IPS-18c (cell line): ENCODE results near the gene ARHGEF37.

Source experiments
- H3K4me3 ChIP-seq: 2 replicates; pipeline ENCODE4 v1.7.0; 2013; ENCODE audit warnings: low read depth, mild to moderate bottlenecking, low read length, moderate library complexity; ENCODE audit not compliant: insufficient read depth
- H3K9me3 ChIP-seq: one replicate; pipeline ENCODE4 v1.6.1; 2013; ENCODE audit warnings: mild to moderate bottlenecking, low read length, moderate library complexity; ENCODE audit not compliant: control insufficient read depth, insufficient read depth

Gene ARHGEF37

DNA sequence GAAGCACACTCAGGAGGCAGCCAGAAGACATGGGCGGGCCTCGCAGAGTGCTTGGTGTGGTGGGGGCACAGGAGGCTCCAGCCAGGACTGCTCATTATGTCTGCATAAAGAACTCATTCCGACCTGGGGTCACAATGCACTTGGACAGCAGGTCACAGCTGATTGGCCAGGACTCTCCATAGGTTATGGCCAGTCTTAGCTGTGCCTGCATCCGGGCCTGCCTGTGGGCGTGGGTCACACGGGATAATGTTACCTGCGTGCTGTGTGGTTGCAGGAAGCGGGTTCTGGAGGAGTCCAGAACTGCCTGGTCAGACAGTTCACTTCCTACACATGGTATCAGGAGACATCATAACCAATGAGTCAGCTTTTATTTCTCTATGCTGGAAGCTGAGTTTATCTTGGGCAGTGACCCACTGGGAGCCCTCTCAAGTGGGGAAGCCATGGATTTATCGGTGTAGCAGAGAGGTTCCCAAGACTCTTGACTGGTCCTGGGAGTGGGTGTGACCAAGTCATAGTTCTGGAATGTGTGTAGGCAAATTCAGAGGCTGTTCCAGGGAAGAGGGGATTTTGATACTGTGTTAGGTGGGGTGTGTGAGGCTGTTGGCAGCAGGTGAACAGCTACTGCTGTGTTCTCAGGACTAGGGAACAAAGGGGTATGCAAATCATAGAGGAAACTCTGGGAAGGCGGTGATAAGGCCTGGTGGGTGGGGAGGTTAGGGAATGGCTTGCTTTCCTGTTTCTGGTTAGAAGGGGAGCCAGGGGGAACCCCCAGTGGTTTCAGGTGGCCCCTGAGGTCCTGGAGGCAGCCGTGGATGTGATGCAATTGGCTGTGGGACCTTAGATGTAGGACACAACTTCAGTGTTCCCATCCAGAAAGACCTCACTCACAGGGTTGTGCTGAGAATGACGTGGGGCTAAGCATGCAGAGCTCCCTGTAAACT is 51.3 kb downstream of the ARHGEF37 start:
- no peak overlapping the region for H3K4me3 ChIP-seq
- no peaks in the 10 kb centered on the region for H3K9me3 ChIP-seq

DNA sequence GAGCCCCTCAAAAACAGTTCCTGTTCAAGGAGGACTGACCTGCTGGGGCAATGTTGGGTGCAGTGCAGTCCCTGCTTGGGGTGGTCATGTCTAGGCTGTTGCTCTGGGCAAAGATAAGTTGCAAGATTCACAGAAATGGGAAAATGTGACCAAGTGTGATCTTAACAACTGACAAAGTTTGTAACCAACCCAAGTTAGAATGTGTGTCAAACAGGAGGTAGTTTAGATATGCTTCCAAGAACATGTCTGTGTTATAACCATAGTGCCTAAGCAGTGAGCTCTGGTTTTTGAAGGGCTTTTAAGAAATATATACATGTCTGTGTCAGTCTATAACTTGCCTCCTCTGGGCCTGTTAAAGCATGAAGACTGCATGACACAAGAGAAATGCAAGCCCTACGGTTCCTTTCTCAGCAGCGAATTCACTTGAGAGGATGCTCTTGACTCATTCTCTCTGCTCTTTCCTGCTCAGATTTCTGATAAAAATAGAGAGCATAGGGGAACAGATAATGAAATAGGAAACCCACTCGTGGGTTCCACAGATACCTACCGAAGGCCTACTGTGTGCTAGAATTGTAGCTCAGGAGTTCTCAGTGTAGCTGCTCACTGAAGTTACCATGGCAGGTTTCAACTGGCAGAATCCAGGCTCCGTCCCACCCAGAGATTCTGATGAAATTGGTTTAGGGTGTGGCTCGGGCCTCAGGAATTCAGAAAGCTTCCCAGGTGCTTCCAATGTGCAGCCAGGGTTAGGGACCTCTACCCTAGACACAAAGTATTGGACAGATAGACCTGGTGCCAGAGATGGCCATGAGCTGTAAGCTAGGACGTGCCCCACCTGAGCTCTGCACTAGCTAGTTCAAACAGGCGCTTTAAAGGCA is 52.4 kb downstream of the ARHGEF37 start:
- H3K4me3 ChIP-seq = no peak overlapping the region
- H3K9me3 ChIP-seq = no peaks in the 10 kb centered on the region

DNA sequence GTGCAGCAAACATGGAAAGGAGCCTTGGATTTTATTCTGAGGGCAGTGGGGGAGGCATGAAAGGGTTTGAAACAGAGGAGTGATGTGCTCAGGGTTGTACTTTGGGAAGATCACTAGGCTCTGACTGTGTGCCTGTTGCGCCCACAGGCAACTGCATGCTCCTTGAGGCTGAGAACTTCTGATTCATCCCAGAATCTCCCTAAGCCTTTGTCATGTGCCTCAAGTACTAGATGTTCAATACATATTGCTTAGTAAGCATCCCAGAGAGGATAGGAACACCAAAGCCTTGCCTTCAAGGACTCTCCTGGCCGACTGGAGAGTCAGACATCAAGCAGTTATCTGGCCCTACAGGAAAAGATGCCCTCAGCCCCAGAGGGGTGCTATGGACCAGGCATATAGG is 54.1 kb downstream of the ARHGEF37 start:
- Histone ChIP-seq H3K9me3 (no peaks in the 10 kb centered on the region), H3K4me3 (no peak overlapping the region)

DNA sequence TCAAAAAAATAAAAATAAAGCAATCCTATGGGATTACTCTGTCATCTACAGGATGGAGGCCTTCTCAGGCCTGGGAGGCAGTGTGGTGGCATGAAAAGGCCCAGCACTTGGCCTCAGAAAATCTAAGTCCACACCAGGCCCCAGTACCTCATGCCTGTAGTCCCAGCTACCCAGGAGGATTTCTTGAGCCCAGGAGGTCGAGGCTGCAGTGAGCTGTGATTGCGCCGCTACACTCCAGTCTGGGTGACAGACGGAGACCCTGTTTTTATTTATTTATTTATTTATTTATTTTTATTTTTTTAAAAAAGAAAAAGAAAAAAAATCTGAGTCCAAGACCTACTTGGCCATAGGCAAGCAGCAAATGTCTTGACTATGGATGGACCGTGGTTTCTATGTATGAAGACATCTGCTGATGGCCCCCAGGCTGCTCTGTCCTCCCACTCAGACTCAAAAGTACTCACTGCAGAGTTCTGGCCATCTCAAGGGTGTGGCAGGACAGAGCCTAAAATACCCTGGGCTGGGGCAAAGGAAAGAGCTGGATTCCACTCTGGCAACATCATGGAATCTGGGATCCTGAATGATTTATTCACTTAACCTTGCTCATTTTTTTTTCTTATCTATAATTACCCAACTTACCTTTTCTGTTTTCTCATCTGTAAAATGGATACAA is 55.0 kb downstream of the ARHGEF37 start:
- no peaks in the 10 kb centered on the region for H3K9me3 ChIP-seq

DNA sequence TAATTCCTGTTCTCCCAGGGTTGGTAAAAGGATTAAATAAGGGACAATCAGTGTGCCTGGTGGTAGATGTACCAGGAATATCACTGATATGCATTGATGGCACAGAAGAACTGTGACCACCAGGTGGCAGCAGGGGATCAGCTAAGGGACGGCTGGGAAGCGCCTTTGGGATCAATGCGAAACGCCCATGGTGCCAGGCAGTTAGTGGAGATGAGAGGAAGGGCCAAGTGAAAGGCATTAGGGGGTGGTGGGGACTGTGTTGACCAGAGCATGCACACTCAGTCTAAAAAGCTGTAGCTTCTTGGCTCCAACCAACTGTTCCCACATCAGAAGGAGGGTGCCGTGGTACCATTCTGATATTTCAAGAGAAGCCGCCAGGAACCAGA is 55.6 kb downstream of the ARHGEF37 start:
- no peak overlapping the region for H3K4me3 ChIP-seq
- no peaks in the 10 kb centered on the region for H3K9me3 ChIP-seq

More for the DNA sequence above, 55.0 kb downstream of the ARHGEF37 start:
- no peak overlapping the region for H3K4me3 ChIP-seq

DNA sequence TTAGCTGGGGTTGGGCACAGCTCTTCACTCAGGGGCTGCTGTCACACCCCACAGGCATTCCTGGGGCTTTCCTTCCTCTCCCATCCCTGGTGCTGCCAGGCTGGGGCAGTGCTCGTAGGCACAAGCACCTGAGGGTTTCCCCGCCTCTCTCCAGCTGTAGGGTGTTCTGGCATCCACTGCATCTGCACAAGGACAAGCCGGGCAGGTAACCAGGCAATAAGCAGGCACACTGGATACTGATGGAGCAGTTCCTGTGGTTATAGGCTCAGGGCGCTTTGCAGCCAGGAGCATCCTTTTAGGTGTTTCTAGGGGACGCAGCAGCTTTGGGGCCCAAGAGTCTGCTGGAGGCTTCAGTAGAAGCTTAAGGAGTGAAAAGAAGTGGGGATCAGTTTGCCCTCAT is 56.8 kb downstream of the ARHGEF37 start:
- H3K4me3 ChIP-seq = no peak overlapping the region
- H3K9me3 ChIP-seq = no peaks in the 10 kb centered on the region

DNA sequence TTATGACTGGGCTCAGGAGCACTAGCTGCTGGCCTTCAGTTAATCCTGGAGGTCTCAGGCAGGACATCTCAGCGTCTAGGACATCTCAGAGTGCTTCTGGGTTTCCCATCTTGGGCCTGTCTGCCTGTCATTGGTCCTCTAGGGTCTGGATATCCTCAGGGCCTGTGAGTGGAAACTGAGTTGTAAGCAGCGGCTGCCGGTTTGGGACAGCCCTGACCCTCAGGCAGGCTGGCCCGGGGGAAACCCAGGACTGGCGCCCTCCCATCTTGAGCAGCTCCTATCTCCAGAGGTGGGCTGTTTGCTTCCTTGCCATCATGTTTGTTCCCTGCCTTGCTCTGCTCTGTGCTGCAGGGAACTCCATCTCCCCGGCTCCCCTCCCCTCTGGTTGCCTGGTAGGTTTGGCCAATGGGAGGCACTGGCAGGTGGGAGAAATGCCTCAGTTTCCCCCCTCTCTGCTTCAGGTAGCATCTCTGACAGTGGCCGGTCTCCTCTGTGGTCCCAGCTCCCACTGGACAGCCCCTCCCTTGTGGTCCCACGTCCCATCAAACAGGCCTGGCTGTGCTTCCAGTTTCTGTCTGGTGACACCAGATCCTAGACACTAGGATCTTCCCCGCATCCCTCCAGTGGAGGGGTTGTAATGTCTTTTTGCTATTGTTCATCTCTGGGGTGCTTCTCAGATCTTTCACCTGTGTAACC is 57.4 kb downstream of the ARHGEF37 start:
- H3K4me3 ChIP-seq = no peak overlapping the region
- no peaks in the 10 kb centered on the region for H3K9me3 ChIP-seq

DNA sequence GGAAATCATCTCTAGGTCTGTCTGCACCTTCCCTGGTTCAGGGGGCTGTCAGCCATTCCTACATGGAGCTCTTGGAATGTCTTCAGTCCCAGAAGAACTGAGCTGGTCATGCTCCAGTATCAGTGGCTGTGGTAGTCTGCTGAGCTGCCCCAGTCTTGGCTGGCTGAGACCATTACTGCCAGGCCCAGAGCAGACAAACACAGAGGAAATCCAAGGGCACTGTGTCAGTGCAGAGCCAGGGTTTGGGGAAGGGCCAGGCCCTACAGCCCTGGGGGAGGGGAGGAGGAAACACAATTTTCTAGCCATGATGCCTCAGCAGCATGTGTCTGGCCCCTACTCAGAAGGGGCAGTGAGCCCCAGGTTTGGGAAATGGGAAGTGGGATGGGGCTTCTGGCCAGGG is 58.4 kb downstream of the ARHGEF37 start:
- H3K4me3 ChIP-seq = no peak overlapping the region
- H3K9me3 ChIP-seq = no peaks in the 10 kb centered on the region

DNA sequence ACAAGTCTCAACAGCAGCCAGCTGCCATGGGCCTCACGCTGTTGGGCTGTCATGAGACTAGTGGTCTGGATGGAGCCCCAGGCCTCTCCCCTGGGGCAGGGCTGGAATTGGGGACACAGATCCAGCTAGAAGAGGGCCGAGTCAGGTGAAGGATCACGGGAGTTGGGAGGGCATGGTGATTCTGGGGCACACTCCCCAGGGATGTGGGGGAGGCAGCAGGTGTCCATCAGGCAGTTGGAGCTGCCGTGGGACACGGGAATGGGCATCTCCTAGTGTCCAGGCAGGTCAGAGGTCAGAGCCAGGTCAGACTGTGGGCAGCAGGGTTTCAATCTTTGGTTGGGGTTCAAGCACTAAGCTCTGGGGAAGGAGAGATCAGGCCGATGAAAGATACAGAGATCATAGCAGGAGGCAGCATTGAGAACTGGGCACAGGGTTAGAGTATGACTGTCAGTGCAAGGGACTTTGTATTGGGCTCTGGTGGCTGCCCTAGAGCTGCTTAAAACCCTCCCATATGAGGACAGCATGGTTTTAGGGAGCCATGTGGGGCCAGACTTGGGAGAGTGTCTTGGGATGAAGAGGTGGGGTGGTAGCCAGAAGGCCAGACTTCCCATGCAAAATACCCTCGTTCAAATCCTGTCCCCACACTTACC is 59.2 kb downstream of the ARHGEF37 start:
- Histone ChIP-seq H3K9me3 (no peaks in the 10 kb centered on the region), H3K4me3 (no peak overlapping the region)

DNA sequence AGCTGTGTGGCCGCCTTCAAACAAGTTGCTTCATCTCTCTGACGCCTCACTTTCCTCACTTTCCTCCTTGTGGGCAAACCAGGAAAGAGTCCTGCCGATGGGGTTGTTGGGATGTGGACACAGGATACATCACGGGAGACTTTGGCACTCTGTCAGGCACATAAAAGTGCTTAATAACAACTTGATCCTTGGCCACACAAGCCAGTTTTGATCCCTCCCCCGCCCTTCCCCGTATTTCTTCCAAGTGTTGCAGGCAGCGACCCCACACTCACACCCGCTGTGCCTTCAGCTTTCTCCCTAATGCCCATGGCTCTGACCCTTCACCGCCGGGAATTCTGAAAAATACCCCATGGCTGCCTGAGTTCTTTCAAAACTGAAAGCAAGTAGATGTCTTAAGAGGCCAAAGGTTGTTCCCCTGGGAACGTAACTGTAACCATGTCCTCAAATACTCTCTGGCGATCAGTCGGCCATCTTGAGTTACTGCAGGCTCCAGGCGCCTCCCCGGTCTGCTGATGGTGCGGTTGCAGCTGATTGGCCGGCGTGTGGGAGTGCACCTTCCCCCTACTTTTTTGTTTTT is 59.8 kb downstream of the ARHGEF37 start:
- H3K4me3 ChIP-seq = no peak overlapping the region
- no peaks in the 10 kb centered on the region for H3K9me3 ChIP-seq

DNA sequence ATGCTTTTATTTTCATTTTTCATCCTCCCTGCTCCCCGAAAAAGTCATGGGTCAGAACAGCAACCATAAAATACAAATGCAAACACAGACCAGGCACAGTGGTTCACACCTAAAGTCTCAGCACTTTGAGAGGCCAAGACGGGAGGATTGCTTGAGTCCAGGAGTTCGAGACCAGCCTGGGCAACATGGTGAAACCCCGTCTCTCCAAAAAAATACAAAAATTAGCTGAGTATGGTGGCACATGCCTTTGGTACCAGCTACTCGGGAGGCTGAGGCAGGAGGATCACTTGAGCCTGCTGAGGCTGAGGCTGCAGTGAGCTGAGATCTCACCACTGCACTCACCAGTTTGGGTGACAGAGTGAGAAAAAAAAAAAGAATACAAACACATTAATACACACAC is 60.3 kb downstream of the ARHGEF37 start:
- Histone ChIP-seq H3K9me3 (no peaks in the 10 kb centered on the region), H3K4me3 (no peak overlapping the region)

DNA sequence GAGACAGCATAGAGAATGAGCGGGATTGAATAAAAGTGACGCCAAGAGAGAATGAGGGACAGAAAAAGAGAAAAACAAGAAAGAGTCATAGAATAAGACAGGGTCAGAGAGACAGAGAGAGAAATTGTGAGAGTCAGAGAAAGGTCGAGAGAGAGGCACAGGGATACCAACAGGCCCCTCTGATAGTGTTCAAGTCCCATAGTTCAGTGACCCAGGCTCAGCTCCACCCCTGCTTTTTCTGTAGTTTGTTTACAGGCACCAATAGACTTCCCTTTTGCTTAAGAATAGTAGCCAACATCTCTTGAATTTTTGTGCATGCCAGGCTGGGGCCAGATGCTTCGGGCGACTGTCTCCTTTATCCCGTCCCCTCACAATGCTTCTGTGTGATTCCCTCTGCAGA is 62.5 kb downstream of the ARHGEF37 start:
- H3K9me3 ChIP-seq = peaks cover under 1% of the 10 kb centered on the region

DNA sequence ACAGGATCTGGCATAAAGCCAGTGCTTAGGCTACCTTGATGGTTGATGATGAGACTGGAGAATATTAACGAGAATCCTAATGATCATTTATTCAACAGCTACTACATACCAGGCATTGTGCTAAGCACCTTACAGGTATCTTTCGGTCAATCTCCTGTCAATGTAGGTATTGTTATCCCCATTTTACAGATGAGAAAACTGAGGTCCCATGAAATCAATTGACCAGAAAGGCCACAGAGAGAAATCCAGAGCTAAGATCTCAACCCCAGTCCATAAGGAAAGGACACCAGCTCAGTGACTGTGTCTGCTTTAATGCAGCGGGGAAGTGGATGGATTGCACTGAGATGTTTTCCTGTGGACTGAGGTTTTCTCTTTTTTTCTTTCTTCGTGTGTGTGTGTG is 63.3 kb downstream of the ARHGEF37 start:
- Histone ChIP-seq H3K4me3 (no peak overlapping the region), H3K9me3 (peaks cover 2% of the 10 kb centered on the region)

More for the DNA sequence above, 62.5 kb downstream of the ARHGEF37 start:
- no peak overlapping the region for H3K4me3 ChIP-seq

DNA sequence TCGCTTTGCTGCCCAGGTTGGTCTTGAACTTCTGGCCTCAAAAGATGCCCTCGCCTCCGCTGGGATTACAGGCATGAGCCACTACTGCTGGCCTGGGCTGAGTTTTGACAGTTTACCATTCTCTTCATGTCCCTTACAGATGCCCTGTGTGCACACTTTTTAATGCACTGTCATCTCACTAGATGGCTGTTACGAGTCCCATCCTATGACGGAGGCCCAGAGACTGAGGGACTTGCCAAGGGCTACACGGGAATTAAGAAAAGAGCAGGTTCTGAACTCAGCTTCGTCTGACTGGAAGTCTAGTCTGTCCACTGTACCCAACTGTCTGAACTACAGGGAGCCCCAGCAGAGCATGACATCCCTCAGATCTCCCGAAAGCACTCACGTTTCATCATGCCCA is 63.9 kb downstream of the ARHGEF37 start:
- Histone ChIP-seq H3K9me3 (peaks cover 2% of the 10 kb centered on the region), H3K4me3 (no peak overlapping the region)

DNA sequence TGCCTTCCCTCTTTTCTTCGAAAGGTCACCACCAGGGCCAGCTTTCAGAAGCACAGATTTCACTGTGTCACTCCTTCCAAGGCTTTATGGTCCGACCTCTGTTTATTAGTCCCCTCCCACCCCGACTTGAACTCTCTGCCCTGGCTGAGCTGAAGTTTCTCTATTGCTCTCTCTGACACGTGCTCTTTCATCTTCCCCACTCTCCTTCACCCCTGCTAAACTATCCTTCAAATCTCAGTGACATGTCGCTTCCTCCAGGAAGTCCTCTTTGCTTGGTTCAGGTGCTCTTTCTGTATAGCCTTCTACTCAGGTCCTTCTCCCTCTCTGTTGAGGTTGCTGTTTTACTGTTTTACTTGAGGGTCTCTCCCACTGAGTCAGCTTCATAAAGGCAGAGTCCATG is 64.4 kb downstream of the ARHGEF37 start:
- H3K9me3 ChIP-seq = peaks cover 2% of the 10 kb centered on the region
- H3K4me3 ChIP-seq = no peak overlapping the region

DNA sequence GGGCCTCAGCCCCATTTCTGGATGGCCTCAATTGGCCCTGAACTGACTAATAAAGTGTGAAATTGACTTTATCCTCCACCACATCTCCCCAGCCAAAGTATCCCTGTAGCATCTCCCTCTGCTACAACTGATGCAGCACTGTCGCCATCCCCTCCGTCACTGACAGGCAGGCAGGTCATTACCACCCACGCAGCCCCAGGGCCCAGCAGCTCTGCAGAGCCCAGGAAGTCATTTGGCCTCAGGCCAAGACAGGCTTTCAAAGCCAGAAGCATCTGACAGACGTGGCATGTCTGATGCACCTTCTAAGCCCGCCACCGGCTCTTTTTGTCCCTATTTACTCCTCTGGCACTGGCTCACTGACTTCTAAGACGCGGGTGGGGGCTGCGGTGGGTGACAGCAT is 65.3 kb downstream of the ARHGEF37 start:
- no peak overlapping the region for H3K4me3 ChIP-seq

More for the DNA sequence above, 65.3 kb downstream of the ARHGEF37 start:
- peaks cover 2% of the 10 kb centered on the region for H3K9me3 ChIP-seq
